NCI-H2081 treated with DMSO at 0.1 percent for 48 hours (cell line): Measurements from ENCODE around the gene RAB15.

Source experiments
- DNase-seq: peaks from one replicate; lab custom pipeline; 2025; lab: John Stamatoyannopoulos, UW

Gene RAB15

GRCh38 chr14:64955297-64955696, 16.8 kb downstream of the RAB15 start:
- no peak for DNase-seq

- DNase-seq = no peak
These were observed 17.5 kb downstream of the RAB15 start for GRCh38 chr14:64954491-64955240.

GRCh38 chr14:64953661-64954060, 18.5 kb downstream of the RAB15 start:
- no peak for DNase-seq

GRCh38 chr14:64953310-64953654, 18.9 kb downstream of the RAB15 start:
- DNase-seq = no peak

GRCh38 chr14:64952598-64953309, 19.4 kb downstream of the RAB15 start:
- no peak for DNase-seq

- no peak for DNase-seq
These were observed 20.4 kb downstream of the RAB15 start for GRCh38 chr14:64951724-64952123.

GRCh38 chr14:64951291-64951690, 20.8 kb downstream of the RAB15 start:
- no peak for DNase-seq

- DNase-seq = no peak
These were observed 21.2 kb downstream of the RAB15 start for GRCh38 chr14:64950889-64951288.

GRCh38 chr14:64948612-64949210, 23.4 kb downstream of the RAB15 start:
- no peak for DNase-seq

- no peak for DNase-seq
These were observed 24.2 kb downstream of the RAB15 start for GRCh38 chr14:64947710-64948611.

GRCh38 chr14:64946310-64947045, 25.7 kb downstream of the RAB15 start:
- no peak for DNase-seq

GRCh38 chr14:64945431-64946178, 26.5 kb downstream of the RAB15 start:
- DNase-seq = no peak

- DNase-seq = no peak
These were observed 27.3 kb downstream of the RAB15 start for GRCh38 chr14:64944861-64945260.

- DNase-seq = no peak
These were observed 28.1 kb downstream of the RAB15 start for GRCh38 chr14:64944041-64944440.

- no peak for DNase-seq
These were observed 28.6 kb downstream of the RAB15 start for GRCh38 chr14:64943556-64943955.

- peak; percentile 96 for DNase-seq
These were observed 29.5 kb downstream of the RAB15 start, which contains the start of gene GPX2 for GRCh38 chr14:64942531-64943111. GPX2 (minus strand) TSS chr14:64942745; CDS start chr14:64942726, 19 bp downstream.

GRCh38 chr14:64940336-64940910, 31.7 kb downstream of the RAB15 start:
- DNase-seq = no peak

GRCh38 chr14:64939817-64940190, 32.3 kb downstream of the RAB15 start:
- DNase-seq = no peak

- peak; percentile 85 for DNase-seq
These were observed 32.9 kb downstream of the RAB15 start for GRCh38 chr14:64938972-64939816.
